Measurements from ENCODE around the gene RBM33.

RBM33 gene

GRCh38 chr7:155774947-155775346 lies 130.5 kb downstream of the RBM33 start:
- DNase-seq (ENCODE audit: low spot score), result no peak

- DNase-seq (ENCODE audit: low spot score), result no peak
Observed at GRCh38 chr7:155775691-155776090, 131.2 kb downstream of the RBM33 start.

- no peak for DNase-seq (ENCODE audit: low spot score)
Observed at GRCh38 chr7:155776606-155777005, 132.1 kb downstream of the RBM33 start.

GRCh38 chr7:155778349-155778748 lies 133.9 kb downstream of the RBM33 start:
- no peak for DNase-seq (ENCODE audit: low spot score)

DNA sequence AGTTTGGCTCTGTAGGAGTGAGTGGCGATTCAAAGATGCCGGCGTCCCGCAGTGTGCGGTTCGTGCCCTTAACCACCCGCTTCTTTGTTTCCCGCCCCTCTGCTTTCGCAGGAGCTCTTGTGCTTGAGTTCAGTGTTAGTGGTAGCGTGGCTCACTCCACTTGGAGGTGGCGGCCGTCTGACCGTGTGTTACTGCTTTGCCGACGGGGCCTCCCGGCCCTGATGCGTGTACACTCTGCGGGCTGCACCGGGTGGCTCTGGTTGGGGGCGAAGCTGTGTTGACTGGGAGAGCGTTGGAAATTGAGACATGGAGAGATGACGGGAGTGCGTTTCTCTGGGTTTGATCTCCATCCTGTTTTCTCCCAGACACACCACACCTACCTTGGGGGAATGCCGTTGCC lies 136.4 kb downstream of the RBM33 start:
- DNase-seq (ENCODE audit: low spot score), result no peak

GRCh38 chr7:155781433-155781832 lies 137.0 kb downstream of the RBM33 start:
- DNase-seq (ENCODE audit: low spot score), result no peak

DNA sequence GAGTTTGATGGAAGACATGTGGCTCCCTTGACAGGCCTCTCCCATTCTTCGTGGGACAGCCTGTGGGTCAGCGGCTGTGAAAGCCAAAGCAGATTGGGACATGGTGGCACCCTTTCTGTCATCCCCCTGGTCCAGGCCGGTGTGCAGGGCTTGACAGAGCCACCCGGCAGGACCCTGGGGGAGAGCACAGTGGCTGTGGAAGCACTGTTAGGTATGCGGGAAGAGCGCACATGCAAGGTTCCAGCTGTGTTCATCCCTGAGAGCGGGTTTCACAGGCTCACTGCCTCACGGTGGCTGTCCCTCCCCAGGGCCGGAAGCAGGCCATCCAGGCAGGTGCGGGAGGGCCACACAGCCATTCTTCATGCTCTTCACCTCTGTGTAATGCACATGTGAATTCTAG lies 138.0 kb downstream of the RBM33 start:
- no peak for DNase-seq (ENCODE audit: low spot score)

- no peak for DNase-seq (ENCODE audit: low spot score)
Observed at GRCh38 chr7:155785536-155785935, 141.1 kb downstream of the RBM33 start.

DNA sequence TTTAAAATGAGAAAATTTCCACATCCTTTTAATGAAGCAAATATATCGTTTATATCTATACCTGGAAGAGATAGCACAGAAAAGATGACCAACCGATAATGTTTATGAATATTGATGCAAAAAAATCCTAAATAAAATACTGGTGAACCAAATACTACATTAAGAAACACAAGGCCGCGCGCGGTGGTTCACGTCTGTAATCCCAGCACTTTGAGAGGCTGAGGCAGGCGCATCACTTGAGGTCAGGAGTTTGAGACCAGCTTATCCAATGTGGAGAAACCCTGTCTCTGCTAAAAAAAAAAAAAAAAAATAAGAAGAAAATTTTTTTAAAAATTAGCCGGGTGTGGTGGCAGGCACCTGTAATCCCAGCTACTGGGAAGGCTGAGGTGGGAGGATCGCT lies 142.0 kb downstream of the RBM33 start:
- DNase-seq (ENCODE audit: low spot score), result no peak

DNA sequence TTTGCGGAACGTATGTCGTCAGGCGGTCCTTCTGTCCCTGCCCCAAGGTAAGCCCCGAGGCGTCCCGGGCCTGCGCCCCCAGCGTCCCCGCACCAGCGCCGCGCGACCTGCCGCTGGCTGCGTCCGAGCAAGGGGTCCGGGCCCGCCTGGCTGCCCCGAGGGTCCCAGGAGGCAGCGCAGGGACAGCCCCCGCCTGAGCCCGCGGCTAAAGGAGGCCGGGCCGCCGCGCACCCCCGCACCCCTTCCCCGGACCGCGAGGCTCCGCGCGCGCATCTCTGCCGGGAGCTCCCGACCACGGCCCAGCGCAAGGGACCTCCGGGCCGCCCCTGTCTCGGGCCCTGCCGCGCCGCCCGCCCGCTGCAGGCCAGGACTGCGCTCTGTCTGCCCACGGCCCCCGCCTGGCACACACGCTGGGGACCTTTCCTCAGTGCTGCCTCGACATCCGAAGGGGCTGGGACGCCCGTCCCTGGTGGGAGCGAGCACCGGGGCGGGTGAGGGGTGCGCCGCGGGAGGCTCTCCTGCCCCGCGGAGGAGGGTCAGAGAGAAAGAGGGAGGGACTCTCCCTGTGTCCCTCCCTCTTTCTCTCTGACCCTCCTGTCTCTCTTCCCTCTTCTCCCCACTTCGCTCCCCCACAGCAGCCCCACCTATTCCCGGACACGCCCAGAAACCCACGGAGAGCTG lies 142.8 kb downstream of the RBM33 start:
- no peak for DNase-seq (ENCODE audit: low spot score)

DNA sequence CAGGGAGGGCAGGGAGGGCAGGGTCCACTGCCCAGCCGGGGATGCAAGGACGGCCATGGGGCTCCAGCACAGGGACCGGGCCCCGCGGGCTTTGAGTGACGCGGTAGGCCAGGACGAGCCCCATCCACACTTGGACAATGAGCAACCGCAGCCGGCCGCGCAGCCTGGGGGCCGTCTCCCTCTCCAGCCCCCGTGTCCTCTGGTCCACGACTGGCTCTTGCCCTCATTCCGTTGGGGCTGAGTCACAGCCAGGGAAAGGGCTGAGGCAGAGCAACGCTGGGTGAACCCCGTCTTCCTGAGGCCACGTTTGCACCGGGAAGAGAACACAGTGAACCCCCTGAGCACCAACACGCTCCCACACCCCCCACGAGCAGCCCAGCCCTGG lies 144.1 kb downstream of the RBM33 start:
- no peak for DNase-seq (ENCODE audit: low spot score)

DNA sequence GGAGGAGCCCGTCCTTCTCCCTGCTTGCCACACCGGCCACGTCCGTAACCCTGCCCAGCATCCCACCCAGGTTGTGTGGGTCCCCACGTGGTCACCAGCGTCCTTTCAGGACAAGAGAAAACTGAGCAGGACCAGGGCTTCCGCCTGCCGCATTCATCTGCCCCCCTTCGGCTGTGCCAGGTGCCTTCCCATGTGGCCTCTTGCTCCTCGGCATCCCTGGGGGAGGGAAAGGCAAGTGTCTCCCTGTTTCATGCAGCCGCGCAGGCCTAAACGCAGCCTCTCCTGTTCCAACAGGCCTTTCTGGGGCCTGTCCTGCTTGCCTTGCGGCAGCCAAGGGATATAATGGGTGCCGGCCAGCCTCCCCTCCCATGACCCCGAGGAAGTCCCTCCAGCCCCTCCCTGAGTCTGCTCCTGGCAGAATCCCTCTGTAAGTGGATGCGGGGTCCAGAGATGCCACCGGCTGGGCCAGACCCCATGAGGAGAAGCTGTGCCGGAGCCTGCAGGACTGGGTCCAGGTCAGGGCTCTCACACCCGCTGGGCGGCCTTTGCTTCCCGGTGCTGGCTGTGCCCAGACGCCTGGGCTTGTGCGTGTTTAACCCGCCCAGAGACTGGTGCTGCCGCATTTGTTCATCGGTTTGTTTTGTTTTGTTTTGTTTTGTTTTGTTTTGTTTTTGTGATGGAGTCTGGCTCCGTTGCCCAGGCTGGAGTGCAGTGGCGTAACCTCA lies 144.7 kb downstream of the RBM33 start:
- DNase-seq (ENCODE audit: low spot score), result no peak

DNA sequence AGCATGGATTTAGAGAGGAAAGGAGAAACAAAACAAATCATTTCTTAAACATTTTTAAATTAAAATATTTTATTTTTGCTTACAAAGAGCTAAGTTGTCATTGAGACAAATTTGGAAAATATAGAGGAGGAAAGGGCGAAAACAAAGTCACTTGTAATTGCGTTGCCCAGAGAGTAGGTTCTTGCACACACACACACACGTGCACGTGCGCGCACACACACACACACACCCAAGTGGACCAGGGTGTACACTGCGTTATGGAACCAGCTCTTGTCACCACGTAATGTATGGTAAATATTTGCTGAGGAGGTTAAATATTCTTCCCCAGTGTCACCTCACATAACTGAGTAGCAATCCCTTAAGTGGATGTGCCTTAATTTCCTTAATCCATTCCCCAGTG lies 146.2 kb downstream of the RBM33 start:
- DNase-seq (ENCODE audit: low spot score), result no peak

GRCh38 chr7:155791214-155791737 lies 146.8 kb downstream of the RBM33 start:
- DNase-seq (ENCODE audit: low spot score), result no peak

GRCh38 chr7:155791836-155792235 lies 147.4 kb downstream of the RBM33 start:
- no peak for DNase-seq (ENCODE audit: low spot score)

DNA sequence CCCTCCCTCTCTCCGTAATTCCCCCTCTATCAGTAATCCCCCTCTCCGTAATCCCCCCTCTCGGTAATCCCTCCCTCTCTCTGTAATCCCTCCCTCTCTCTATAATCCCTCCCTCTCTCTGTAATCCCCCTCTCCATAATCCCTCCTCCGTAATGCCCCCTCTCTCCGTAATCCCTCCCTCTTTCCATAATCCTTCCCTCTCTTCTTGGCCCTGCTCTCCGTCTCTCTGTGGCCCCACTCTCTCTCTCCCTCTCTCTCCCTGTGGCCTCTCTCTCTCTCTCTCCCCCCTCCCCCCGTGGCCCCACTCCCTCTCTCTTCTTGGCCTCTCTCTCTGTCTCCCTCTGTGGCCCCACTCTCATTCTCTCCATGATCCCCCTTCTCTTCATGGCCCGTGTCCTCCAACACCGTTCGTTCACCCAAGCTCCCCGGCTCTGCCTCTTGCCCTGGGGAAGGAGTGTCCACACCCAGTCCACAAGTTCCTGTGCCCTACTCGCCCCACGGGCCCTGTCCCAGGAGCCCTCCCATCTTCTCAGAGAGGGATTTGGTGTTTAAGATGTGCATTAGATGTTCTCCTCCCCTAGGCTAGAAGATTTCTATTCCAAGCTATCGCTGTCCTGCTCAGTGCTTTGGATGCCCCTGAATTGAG lies 148.0 kb downstream of the RBM33 start:
- no peak for DNase-seq (ENCODE audit: low spot score)

DNA sequence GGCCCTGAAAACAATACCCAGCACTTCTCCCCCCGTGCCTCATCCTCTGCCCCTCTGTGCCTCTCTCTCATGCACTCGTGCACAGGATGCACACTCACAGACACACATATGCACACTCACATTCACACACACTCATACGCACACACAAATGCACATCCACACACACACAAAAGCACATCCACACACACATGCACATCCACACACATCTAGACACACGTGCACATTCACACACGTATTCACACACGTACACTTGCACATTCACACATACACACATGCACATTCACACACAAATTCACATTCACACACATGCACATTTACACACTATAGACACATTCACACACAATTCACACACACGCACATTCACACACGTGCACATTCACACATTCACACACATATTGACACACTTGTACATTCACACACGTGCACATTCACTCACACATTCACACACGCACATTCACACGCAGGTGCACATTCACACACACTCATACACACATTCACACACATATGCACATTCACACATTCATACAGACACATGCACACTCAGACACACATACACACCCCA lies 148.6 kb downstream of the RBM33 start:
- no peak for DNase-seq (ENCODE audit: low spot score)

DNA sequence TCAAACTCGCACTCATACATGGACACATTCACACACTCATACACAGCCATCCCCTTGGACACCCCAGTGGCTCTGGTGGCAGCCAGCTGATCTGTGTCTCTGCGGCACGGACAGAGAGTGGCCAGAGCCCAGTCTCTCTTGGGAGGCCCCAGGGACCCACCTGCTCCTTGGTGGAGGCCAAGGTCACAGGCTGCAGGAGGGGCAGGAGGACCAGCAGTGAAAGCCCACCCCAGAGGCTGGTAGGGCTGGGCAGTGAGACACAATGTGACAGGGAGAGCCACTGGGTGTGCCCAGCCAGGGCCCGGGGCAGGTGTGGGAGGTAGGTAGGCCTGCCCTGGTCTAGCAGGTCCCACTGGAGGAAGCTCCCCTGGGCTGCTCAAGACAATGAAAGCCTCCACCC lies 149.3 kb downstream of the RBM33 start:
- DNase-seq (ENCODE audit: low spot score), result no peak

DNA sequence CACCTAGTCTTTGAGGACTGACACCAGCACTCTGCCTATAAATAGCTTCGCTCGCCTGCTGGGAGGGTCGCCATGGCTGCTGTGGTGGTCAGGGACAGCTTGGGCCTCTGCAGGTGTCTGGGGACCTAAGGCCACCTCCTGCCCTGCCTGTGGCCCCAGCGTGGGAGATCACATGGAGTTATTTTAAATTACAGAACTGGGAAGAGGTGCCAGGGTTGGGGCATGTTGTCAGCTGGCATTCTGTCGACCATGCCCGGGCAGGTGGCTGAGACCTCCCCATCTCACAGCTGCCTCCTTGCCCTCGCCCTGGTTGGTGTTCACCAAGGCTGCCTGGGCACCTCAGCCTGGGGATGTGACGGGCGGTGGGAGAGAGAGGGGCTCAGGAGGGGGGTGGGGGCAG lies 149.7 kb downstream of the RBM33 start:
- no peak for DNase-seq (ENCODE audit: low spot score)

DNA sequence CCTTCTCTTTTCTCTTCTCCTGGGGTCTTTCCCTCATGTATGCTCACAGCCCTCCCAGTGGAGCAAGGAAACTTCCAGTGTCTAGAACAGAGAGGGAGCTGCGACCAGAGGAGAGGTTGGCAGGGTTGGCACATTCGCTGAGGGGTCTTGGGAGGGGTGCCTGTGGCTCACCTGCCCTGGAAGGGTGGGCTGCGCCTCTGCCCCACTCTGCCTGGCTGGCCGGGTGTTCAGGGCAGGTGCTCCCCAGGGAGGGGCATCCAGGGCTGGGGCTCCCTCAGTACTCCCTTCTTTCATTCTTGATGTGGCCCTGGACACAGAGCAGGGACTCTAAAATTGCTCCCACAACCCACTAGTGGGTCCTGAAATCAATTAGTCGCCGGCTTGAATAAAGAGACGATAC lies 150.9 kb downstream of the RBM33 start:
- no peak for DNase-seq (ENCODE audit: low spot score)

DNA sequence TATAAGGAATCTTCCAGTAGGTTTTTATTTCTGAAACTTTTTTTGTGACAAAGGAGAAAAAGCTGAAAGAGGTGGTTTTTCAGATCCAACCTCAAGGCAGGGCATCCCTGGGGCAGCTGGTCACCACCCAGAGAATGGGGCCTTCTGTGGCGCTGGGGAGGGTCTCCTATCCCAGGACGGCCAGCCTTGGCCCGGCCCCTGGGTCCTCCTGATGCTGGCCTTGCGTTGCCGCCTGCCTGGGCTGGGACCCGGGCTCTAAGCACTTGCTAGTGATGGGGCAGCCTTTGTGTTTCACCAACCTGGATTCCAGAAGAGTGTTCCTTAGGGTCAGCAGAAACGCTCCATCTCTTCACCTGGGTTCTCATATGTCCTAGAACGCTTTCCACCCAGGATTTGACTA lies 151.5 kb downstream of the RBM33 start:
- no peak for DNase-seq (ENCODE audit: low spot score)

- DNase-seq (ENCODE audit: low spot score), result peak; percentile 41
Observed at GRCh38 chr7:155796381-155797261, 152.2 kb downstream of the RBM33 start.
